Gastrocnemius medialis (tissue), 4 donors: ENCODE measurements around the gene NHERF1. TPM values are rescaled to one million over a fixed set of nuclear protein-coding genes. Genes with fewer than 3 reads are reported as not detected.
A peak's percentile ranks its signal among the peaks of the same experiment; 100 is the strongest.

ENCODE experiments used
- ATAC-seq, 2 donors: fragments of 150-250 bp; one replicate each; pipeline ENCODE4 v1.9.1; 2016
- DNase-seq, 2 donors: peaks; one replicate each; pipeline ENCODE4 v3.0.0-alpha.2; 2019
- H3K27ac ChIP-seq, 4 donors: fragments of 200-600 bp; sonication (generic); 1 replicate in 1 of 4; 2 replicates in 3 of 4; pipeline ENCODE4 v1.5.1; 2016 to 2018; ENCODE audit warnings: mild to moderate bottlenecking in 2 of 4, moderate library complexity in 1 of 4
- H3K27me3 ChIP-seq, 3 donors: fragments of 200-600 bp; sonication (generic) in 2 of 3; 1 replicate in 1 of 3; 2 replicates in 2 of 3; pipeline versions ENCODE4 v1.5.1 to v1.6.0; 2016 to 2019; ENCODE audit warnings: mild to moderate bottlenecking in 1 of 3, moderate library complexity in 1 of 3
- H3K36me3 ChIP-seq, 2 donors: fragments of 200-600 bp; sonication (generic) in 1 of 2; one replicate each; pipeline ENCODE4 v1.5.1; 2017 to 2018
- H3K4me1 ChIP-seq, 2 donors: fragments of 200-600 bp; sonication (generic) in 1 of 2; one replicate each; pipeline ENCODE4 v1.5.1; 2016 to 2017; ENCODE audit warnings: mild to moderate bottlenecking in 2 of 2
- H3K4me3 ChIP-seq, 4 donors: fragments of 200-600 bp; sonication (generic) in 3 of 4; 1 replicate in 1 of 4; 2 replicates in 3 of 4; pipeline ENCODE4 v1.5.1; 2016 to 2019; ENCODE audit warnings: mild to moderate bottlenecking in 2 of 4
- H3K9me3 ChIP-seq, 3 donors: fragments of 200-600 bp; sonication (generic) in 2 of 3; 1 replicate in 1 of 3; 2 replicates in 2 of 3; pipeline ENCODE4 v1.5.1; 2016 to 2019
- POLR2A ChIP-seq, 2 donors: fragments of 450-650 bp; IDR thresholded peaks; one replicate each; pipeline ENCODE4 v1.6.1; 2017; ENCODE audit warnings: antibody characterized with exemption in 2 of 2, mild to moderate bottlenecking in 2 of 2, moderate library complexity in 2 of 2
- in situ Hi-C, 4 donors: fragments of 200-750 bp; cut with MboI; loops; one replicate each; pipeline versions ENCODE4 v1.15.0 to v1.8.0; 2017; ENCODE audit warnings: low sequenced_read_pairs in 4 of 4
- intact Hi-C: fragments of 100-400 bp; cut with DNase I; formaldehyde crosslinking; loops from one replicate; pipeline ENCODE4 v1.15.1; 2023; ENCODE audit warnings: low total_unique reads
- total RNA-seq, 4 donors: library from RNA; depleted of rRNA; stranded (reverse); fragments of >200 nt; gene quantifications; one replicate each; pipeline versions ENCODE4 v1.1.0 to v1.2.3, GENCODE V29; 2016
- TF ChIP-seq, protein P1 (sequence below), 5 experiments: fragments of 450-650 bp in 3 of 5; fragments of 200-600 bp in 2 of 5; sonication (generic) in 2 of 5; IDR thresholded peaks in 4 of 5; conservative IDR thresholded peaks in 1 of 5; 1 replicate in 4 of 5; 2 replicates in 1 of 5; pipeline ENCODE4 v1.5.1; 2016 to 2019; ENCODE audit warnings: antibody characterized with exemption in 5 of 5, mild to moderate bottlenecking in 3 of 5, moderate library complexity in 3 of 5

Gene NHERF1
- total RNA-seq = 1 to 10 TPM; 3.8 to 5.6 (median 5.5) TPM

DNA sequence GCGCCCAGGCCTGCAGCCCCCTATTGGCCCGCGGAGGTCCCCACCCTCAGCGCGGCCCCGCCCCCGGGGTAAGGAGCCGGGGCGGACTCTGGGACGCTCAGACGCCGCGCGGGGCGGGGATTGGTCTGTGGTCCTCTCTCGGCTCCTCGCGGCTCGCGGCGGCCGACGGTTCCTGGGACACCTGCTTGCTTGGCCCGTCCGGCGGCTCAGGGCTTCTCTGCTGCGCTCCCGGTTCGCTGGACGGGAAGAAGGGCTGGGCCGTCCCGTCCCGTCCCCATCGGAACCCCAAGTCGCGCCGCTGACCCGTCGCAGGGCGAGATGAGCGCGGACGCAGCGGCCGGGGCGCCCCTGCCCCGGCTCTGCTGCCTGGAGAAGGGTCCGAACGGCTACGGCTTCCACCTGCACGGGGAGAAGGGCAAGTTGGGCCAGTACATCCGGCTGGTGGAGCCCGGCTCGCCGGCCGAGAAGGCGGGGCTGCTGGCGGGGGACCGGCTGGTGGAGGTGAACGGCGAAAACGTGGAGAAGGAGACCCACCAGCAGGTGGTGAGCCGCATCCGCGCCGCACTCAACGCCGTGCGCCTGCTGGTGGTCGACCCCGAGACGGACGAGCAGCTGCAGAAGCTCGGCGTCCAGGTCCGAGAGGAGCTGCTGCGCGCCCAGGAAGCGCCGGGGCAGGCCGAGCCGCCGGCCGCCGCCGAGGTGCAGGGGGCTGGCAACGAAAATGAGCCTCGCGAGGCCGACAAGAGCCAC lies at the start of gene NHERF1:
TSS of gene NHERF1 (plus strand) at position 100 of the 750 bp plus-strand sequence. CDS start at position 319, 219 bp downstream.
- TF ChIP-seq POLR2A (IDR thresholded peaks at IDR 0.05) = peak; percentile 95 to 98
- TF ChIP-seq, protein P1, sequence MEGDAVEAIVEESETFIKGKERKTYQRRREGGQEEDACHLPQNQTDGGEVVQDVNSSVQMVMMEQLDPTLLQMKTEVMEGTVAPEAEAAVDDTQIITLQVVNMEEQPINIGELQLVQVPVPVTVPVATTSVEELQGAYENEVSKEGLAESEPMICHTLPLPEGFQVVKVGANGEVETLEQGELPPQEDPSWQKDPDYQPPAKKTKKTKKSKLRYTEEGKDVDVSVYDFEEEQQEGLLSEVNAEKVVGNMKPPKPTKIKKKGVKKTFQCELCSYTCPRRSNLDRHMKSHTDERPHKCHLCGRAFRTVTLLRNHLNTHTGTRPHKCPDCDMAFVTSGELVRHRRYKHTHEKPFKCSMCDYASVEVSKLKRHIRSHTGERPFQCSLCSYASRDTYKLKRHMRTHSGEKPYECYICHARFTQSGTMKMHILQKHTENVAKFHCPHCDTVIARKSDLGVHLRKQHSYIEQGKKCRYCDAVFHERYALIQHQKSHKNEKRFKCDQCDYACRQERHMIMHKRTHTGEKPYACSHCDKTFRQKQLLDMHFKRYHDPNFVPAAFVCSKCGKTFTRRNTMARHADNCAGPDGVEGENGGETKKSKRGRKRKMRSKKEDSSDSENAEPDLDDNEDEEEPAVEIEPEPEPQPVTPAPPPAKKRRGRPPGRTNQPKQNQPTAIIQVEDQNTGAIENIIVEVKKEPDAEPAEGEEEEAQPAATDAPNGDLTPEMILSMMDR (IDR thresholded peaks at IDR 0.05 in 4 of 5, conservative IDR thresholded peaks at IDR 0.05 in 1 of 5) = peak in 1 of 5 experiments; percentile 5
- no peaks in the 10 kb centered on the region for H3K9me3 ChIP-seq
- peak within 1 kb of the TSS; percentile 74 to 99 (median 80) for H3K4me3 ChIP-seq
- peak within 1 kb of the TSS; percentile 74 to 83 (median 77) for H3K27ac ChIP-seq
- DNase-seq (peak; percentile 89 to 92), ATAC-seq (peak; percentile 9 to 85)
- peaks cover 11 to 14% of the 10 kb centered on the region in 2 donors for H3K4me1 ChIP-seq
- in situ Hi-C loops (loop anchor here in 3 of 4 donors (5.0 to 10.0 kb wide), 2 partner anchors 116 to 124 kb away; partner anchors contain the start of gene FDXR (in 1 of the 3)), intact Hi-C loops (loop anchor here (1.0 to 10.0 kb wide), 3 partner anchors 28 to 206 kb away; partner anchors contain the start of gene NAT9)
- H3K27me3 ChIP-seq = peaks cover 0 to 4% (median 0%) of the 10 kb centered on the region in 3 donors
- H3K36me3 ChIP-seq = no peaks in the 10 kb centered on the region

DNA sequence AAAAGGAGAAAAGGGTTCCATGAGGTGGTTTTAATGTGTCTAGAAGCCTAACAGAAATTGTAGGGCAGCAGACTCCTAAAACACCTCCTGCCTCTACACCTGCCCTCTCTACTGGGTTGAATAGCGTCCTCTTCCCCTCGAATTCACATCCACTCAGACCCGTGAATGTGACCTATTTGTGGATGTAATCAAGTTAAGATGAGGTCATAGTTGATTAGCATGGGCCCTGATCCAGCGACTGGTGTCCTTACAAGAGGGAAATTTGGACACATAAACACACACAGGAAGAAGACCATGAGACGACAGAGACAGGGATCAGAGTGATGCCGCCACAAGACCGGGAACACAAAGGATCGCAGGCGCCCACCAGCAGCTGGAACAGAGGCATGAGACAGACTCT lies 49.2 kb upstream of the NHERF1 start:
- no peak for ATAC-seq
- H3K9me3 ChIP-seq = no peaks in the 10 kb centered on the region
- no peaks in the 10 kb centered on the region for H3K27me3 ChIP-seq
- intact Hi-C loops = no loop called here
- no peak overlapping the region for H3K27ac ChIP-seq
- in situ Hi-C loops = no loop called here
- TF ChIP-seq POLR2A (IDR thresholded peaks at IDR 0.05) = no peak
- TF ChIP-seq, protein P1 (IDR thresholded peaks at IDR 0.05 in 4 of 5, conservative IDR thresholded peaks at IDR 0.05 in 1 of 5) = no peak
- H3K4me3 ChIP-seq = no peak overlapping the region
- H3K4me1 ChIP-seq = no peaks in the 10 kb centered on the region
- DNase-seq = no peak
- H3K36me3 ChIP-seq = no peaks in the 10 kb centered on the region

DNA sequence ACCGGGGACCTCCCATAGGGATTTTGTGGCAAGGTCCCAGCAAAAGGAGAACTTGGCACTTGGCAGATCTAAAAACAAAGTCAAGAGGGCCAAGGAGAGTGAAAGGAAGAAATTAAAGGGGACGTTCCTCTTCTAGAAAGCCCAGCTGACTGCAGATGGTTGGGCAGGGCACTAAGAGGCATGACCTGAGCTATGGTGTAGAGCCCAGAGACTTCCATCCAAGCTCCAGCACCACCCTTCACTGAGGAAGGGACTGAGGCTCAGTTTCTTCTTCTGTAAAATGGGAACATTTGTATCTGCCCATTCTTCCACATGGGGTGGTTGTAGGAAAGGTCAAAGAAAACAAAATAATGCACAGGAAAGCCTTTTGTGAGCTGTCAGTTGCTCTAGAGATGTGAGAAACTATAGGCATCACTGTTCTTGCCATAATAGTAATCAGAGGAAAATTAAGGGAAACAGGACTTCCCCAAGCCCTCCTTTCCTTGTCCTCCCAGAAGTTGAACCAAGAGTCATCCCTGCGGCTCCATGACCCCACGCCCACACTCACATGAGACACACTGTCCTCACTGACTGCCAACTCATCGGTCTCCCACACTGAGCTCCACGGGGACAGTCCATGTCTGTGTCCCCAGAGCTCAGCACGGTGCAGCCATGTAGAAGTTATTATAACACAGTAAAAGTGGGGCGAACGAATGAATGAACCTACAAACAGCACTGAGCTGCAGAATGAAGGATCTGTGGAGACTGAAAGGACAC lies 46.1 kb upstream of the NHERF1 start:
- no peak overlapping the region for H3K27ac ChIP-seq
- DNase-seq = no peak
- TF ChIP-seq, protein P1 (IDR thresholded peaks at IDR 0.05 in 4 of 5, conservative IDR thresholded peaks at IDR 0.05 in 1 of 5) = no peak
- no peak for TF ChIP-seq POLR2A (IDR thresholded peaks at IDR 0.05)
- H3K27me3 ChIP-seq = no peaks in the 10 kb centered on the region
- H3K9me3 ChIP-seq = no peaks in the 10 kb centered on the region
- ATAC-seq = no peak
- H3K4me1 ChIP-seq = no peaks in the 10 kb centered on the region
- intact Hi-C loops (no loop called here), in situ Hi-C loops (no loop called here)
- H3K36me3 ChIP-seq = no peaks in the 10 kb centered on the region
- H3K4me3 ChIP-seq = no peak overlapping the region

DNA sequence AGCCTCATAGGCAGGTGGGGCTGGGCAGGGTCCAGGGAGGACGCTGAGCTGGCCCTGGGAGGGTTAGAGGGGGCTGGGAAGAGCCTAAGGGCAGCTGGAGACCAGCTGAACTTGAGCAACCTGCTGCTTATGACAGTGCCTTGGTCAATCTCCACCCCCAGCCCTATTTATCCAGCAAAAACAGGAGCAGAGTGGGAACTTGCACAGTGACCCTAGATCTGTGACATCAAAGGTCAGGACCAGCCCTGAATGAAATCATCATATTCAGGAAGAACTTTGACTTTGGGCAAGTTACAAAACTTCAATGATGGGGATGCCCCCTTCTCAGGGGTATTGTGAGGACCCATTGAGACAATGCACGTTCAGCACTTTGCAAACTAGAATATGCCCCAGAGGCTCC lies 45.1 kb upstream of the NHERF1 start:
- in situ Hi-C loops = no loop called here

DNA sequence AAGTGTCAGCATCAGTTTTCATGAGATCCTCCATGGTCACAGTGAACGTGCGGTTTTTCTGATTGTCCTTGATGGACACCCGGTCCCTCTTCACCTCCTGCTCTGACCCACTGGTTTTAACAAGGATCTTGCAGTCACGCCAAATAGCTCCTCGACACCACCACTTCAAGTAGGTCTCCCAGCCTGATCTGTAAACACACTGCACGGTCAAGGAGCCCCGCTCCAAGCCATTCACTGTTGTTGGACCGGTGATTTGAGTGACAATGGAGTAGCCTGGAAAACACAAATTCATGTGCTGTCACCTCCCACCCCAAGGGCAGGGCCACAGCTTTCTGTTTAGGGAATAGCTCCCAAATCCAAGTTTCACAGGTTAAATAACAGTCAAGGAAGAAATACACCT lies 43.9 kb upstream of the NHERF1 start:
- no peaks in the 10 kb centered on the region for H3K4me1 ChIP-seq
- DNase-seq = no peak
- TF ChIP-seq POLR2A (IDR thresholded peaks at IDR 0.05) = no peak
- TF ChIP-seq, protein P1 (IDR thresholded peaks at IDR 0.05 in 4 of 5, conservative IDR thresholded peaks at IDR 0.05 in 1 of 5) = no peak
- H3K27ac ChIP-seq = no peak overlapping the region
- no peaks in the 10 kb centered on the region for H3K36me3 ChIP-seq
- H3K4me3 ChIP-seq = no peak overlapping the region
- intact Hi-C loops = no loop called here
- H3K27me3 ChIP-seq = no peaks in the 10 kb centered on the region
- no peak for ATAC-seq
- H3K9me3 ChIP-seq = no peaks in the 10 kb centered on the region
- in situ Hi-C loops = no loop called here

More for the DNA sequence above, 45.1 kb upstream of the NHERF1 start:
- TF ChIP-seq POLR2A (IDR thresholded peaks at IDR 0.05) = no peak
- Histone ChIP-seq H3K4me1 (no peaks in the 10 kb centered on the region), H3K27ac (no peak overlapping the region), H3K27me3 (no peaks in the 10 kb centered on the region), H3K4me3 (no peak overlapping the region), H3K9me3 (no peaks in the 10 kb centered on the region), H3K36me3 (no peaks in the 10 kb centered on the region)
- no peak for DNase-seq
- no peak for ATAC-seq
- intact Hi-C loops = no loop called here
